LNCAP (cell line): ENCODE results near the gene PCCA.

ENCODE experiments used
- CTCF ChIP-seq: fragments of 450-650 bp; IDR thresholded peaks from 2 replicates; pipeline ENCODE4 v1.5.1; 2017; ENCODE audit warnings: mild to moderate bottlenecking

The PCCA gene

GRCh38 chr13:100399455-100399854 lies 310.6 kb downstream of the PCCA start:
- no peak for TF ChIP-seq CTCF

- no peak for TF ChIP-seq CTCF
These were observed 314.8 kb downstream of the PCCA start for GRCh38 chr13:100403675-100404074.

- TF ChIP-seq CTCF = no peak
These were observed 320.2 kb downstream of the PCCA start for GRCh38 chr13:100409132-100409531.

- TF ChIP-seq CTCF = no peak
These were observed 334.5 kb downstream of the PCCA start for GRCh38 chr13:100423375-100423774.

GRCh38 chr13:100428986-100429385 lies 340.1 kb downstream of the PCCA start:
- TF ChIP-seq CTCF = no peak

GRCh38 chr13:100432611-100433010 lies 343.7 kb downstream of the PCCA start:
- TF ChIP-seq CTCF = no peak

- TF ChIP-seq CTCF = no peak
These were observed 344.6 kb downstream of the PCCA start for GRCh38 chr13:100433475-100433874.

- TF ChIP-seq CTCF = no peak
These were observed 345.3 kb downstream of the PCCA start for GRCh38 chr13:100434010-100434763.
